ENCODE measurements around the gene ZYG11A.

Gene ZYG11A

GRCh38 chr1:52904208-52904926 is 61.8 kb downstream of the ZYG11A start:
- H3K4me3 ChIP-seq (ENCODE audit: low read length) = no peak overlapping the region
- no peak for TF ChIP-seq CTCF (IDR thresholded peaks at IDR 0.05; ENCODE audit: insufficient read depth, low read depth, low read length, missing control alignments)

GRCh38 chr1:52904927-52905698 is 62.6 kb downstream of the ZYG11A start:
- TF ChIP-seq CTCF (IDR thresholded peaks at IDR 0.05; ENCODE audit: insufficient read depth, low read depth, low read length, missing control alignments) = peak; percentile 20
- peak; percentile 13 for DNase-seq (ENCODE audit: low read depth)
- H3K4me3 ChIP-seq (ENCODE audit: low read length) = no peak overlapping the region

More at GRCh38 chr1:52904208-52904926, 61.8 kb downstream of the ZYG11A start:
- no peak for DNase-seq (ENCODE audit: low read depth)

GRCh38 chr1:52906135-52906603 is 63.6 kb downstream of the ZYG11A start:
- H3K4me3 ChIP-seq (ENCODE audit: low read length) = no peak overlapping the region
- no peak for TF ChIP-seq CTCF (IDR thresholded peaks at IDR 0.05; ENCODE audit: insufficient read depth, low read depth, low read length, missing control alignments)
- no peak for DNase-seq (ENCODE audit: low read depth)

- DNase-seq (ENCODE audit: low read depth) = peak; percentile 58
- no peak for TF ChIP-seq CTCF (IDR thresholded peaks at IDR 0.05; ENCODE audit: insufficient read depth, low read depth, low read length, missing control alignments)
- no peak overlapping the region for H3K4me3 ChIP-seq (ENCODE audit: low read length)
Measured at GRCh38 chr1:52907068-52907811, 64.7 kb downstream of the ZYG11A start.

- no peak overlapping the region for H3K4me3 ChIP-seq (ENCODE audit: low read length)
- no peak for DNase-seq (ENCODE audit: low read depth)
- no peak for TF ChIP-seq CTCF (IDR thresholded peaks at IDR 0.05; ENCODE audit: insufficient read depth, low read depth, low read length, missing control alignments)
Measured at GRCh38 chr1:52907812-52908153, 65.2 kb downstream of the ZYG11A start.

- DNase-seq (ENCODE audit: low read depth) = no peak
- no peak overlapping the region for H3K4me3 ChIP-seq (ENCODE audit: low read length)
- no peak for TF ChIP-seq CTCF (IDR thresholded peaks at IDR 0.05; ENCODE audit: insufficient read depth, low read depth, low read length, missing control alignments)
Measured at GRCh38 chr1:52911541-52911940, 69.0 kb downstream of the ZYG11A start.
